Activated naive CD4-positive, alpha-beta T cell treated with anti-CD3 and anti-CD28 coated beads for 36 hours (primary cell): ENCODE results near the gene SLC9A9. TPM values are rescaled to one million over a fixed set of nuclear protein-coding genes. Genes with fewer than 3 reads are reported as not detected.

Experiments used
- CTCF ChIA-PET: fragments of 350-600 bp; sonication (Branson Sonifier 250); formaldehyde crosslinking; loops from one replicate; lab custom pipeline; 2021; ENCODE audit warnings: antibody characterized with exemption; lab: Charles Lee
- DNase-seq: peaks from one replicate; pipeline ENCODE4 v3.0.0-alpha.2; 2020
- H3K27ac Mint-ChIP-seq: one replicate; pipeline ENCODE4 v1.8.0; 2021; ENCODE audit warnings: mild to moderate bottlenecking, mixed read lengths
- H3K27me3 Mint-ChIP-seq: one replicate; pipeline ENCODE4 v1.8.0; 2021; ENCODE audit warnings: low read depth, mixed read lengths
- H3K36me3 Mint-ChIP-seq: one replicate; pipeline ENCODE4 v1.8.0; 2021; ENCODE audit warnings: low read depth, mixed read lengths
- H3K4me1 Mint-ChIP-seq: one replicate; pipeline ENCODE4 v1.8.0; 2021; ENCODE audit warnings: low read depth, mixed read lengths
- H3K4me3 Mint-ChIP-seq: one replicate; pipeline ENCODE4 v1.8.0; 2021; ENCODE audit warnings: mild to moderate bottlenecking, moderate library complexity, mixed read lengths
- H3K9me3 Mint-ChIP-seq: one replicate; pipeline ENCODE4 v1.8.0; 2021; ENCODE audit warnings: mixed read lengths
- intact Hi-C: fragments of 100-400 bp; cut with micrococcal nuclease; formaldehyde crosslinking; loops from one replicate; pipeline ENCODE4 v1.15.1; 2023
- total RNA-seq, 2 experiments: library from RNA; stranded (reverse); gene quantifications; one replicate each; pipeline ENCODE4 v1.2.3, GENCODE V29; 2021

Gene SLC9A9
- total RNA-seq, 2 experiments from 2014 or later = 0.33 to 0.49 TPM

- H3K27ac Mint-ChIP-seq = no peak overlapping the region
- intact Hi-C loops = loop anchor here (1.0 to 5.0 kb wide), 5 partner anchors 8 to 261 kb away; no protein-coding TSS in a partner anchor
- no peaks in the 10 kb centered on the region for H3K27me3 Mint-ChIP-seq
- no peaks in the 10 kb centered on the region for H3K36me3 Mint-ChIP-seq
- H3K4me3 Mint-ChIP-seq = no peak overlapping the region
- H3K4me1 Mint-ChIP-seq = peaks cover 17% of the 10 kb centered on the region
- peaks cover 3% of the 10 kb centered on the region for H3K9me3 Mint-ChIP-seq
- CTCF ChIA-PET = interaction anchor here (1.4 kb wide), 1 partner anchor 10 kb away, joined by 3 read pairs; no protein-coding TSS in a partner anchor
- DNase-seq = no peak
These were observed 571.7 kb downstream of the SLC9A9 start for GRCh38 chr3:143276592-143276991.

GRCh38 chr3:143273975-143274690 is 574.1 kb downstream of the SLC9A9 start:
- Mint-ChIP-seq H3K4me3 (no peak overlapping the region), H3K9me3 (no peaks in the 10 kb centered on the region), H3K27me3 (no peaks in the 10 kb centered on the region), H3K4me1 (peaks cover 17% of the 10 kb centered on the region), H3K27ac (no peak overlapping the region), H3K36me3 (no peaks in the 10 kb centered on the region)
- CTCF ChIA-PET = no interaction called here
- no peak for DNase-seq
- intact Hi-C loops = no loop called here

- Mint-ChIP-seq H3K4me3 (no peak overlapping the region), H3K9me3 (no peaks in the 10 kb centered on the region), H3K27me3 (no peaks in the 10 kb centered on the region), H3K36me3 (no peaks in the 10 kb centered on the region), H3K27ac (no peak overlapping the region), H3K4me1 (peaks cover 4% of the 10 kb centered on the region)
- CTCF ChIA-PET = interaction anchor here (0.5 kb wide), 1 partner anchor 363 kb away, joined by 3 read pairs; no protein-coding TSS in a partner anchor
- intact Hi-C loops = no loop called here
- no peak for DNase-seq
These were observed 577.1 kb downstream of the SLC9A9 start for GRCh38 chr3:143271136-143271535.

GRCh38 chr3:143269741-143270140 is 578.5 kb downstream of the SLC9A9 start:
- Mint-ChIP-seq H3K4me1 (no peaks in the 10 kb centered on the region), H3K4me3 (no peak overlapping the region), H3K27me3 (no peaks in the 10 kb centered on the region), H3K27ac (no peak overlapping the region), H3K9me3 (no peaks in the 10 kb centered on the region), H3K36me3 (no peaks in the 10 kb centered on the region)
- CTCF ChIA-PET = interaction anchor here (1.0 kb wide), 1 partner anchor 132 kb away, joined by 4 read pairs; no protein-coding TSS in a partner anchor
- DNase-seq = no peak
- intact Hi-C loops = no loop called here

- Mint-ChIP-seq H3K27me3 (no peaks in the 10 kb centered on the region), H3K4me1 (no peaks in the 10 kb centered on the region), H3K27ac (no peak overlapping the region), H3K9me3 (no peaks in the 10 kb centered on the region), H3K4me3 (no peak overlapping the region), H3K36me3 (no peaks in the 10 kb centered on the region)
- intact Hi-C loops = no loop called here
- CTCF ChIA-PET = interaction anchor here (0.5 kb wide), 1 partner anchor 234 kb away, joined by 3 read pairs; no protein-coding TSS in a partner anchor
- no peak for DNase-seq
These were observed 580.3 kb downstream of the SLC9A9 start for GRCh38 chr3:143267989-143268388.

GRCh38 chr3:143266927-143267326 is 581.3 kb downstream of the SLC9A9 start:
- no peaks in the 10 kb centered on the region for H3K27me3 Mint-ChIP-seq
- intact Hi-C loops = no loop called here
- H3K4me1 Mint-ChIP-seq = no peaks in the 10 kb centered on the region
- no peak overlapping the region for H3K27ac Mint-ChIP-seq
- no peak overlapping the region for H3K4me3 Mint-ChIP-seq
- CTCF ChIA-PET = interaction anchor here (0.7 kb wide), 1 partner anchor 73 kb away, joined by 3 read pairs; no protein-coding TSS in a partner anchor
- H3K9me3 Mint-ChIP-seq = no peaks in the 10 kb centered on the region
- H3K36me3 Mint-ChIP-seq = no peaks in the 10 kb centered on the region
- DNase-seq = no peak

GRCh38 chr3:143266511-143266910 is 581.8 kb downstream of the SLC9A9 start:
- Mint-ChIP-seq H3K27ac (no peak overlapping the region), H3K27me3 (no peaks in the 10 kb centered on the region)
- intact Hi-C loops = no loop called here

GRCh38 chr3:143265501-143266070 is 582.7 kb downstream of the SLC9A9 start:
- no peak overlapping the region for H3K27ac Mint-ChIP-seq
- H3K4me1 Mint-ChIP-seq = no peaks in the 10 kb centered on the region
- CTCF ChIA-PET = no interaction called here
- H3K4me3 Mint-ChIP-seq = no peak overlapping the region
- no peaks in the 10 kb centered on the region for H3K9me3 Mint-ChIP-seq
- no peaks in the 10 kb centered on the region for H3K36me3 Mint-ChIP-seq
- intact Hi-C loops = no loop called here
- DNase-seq = no peak
- H3K27me3 Mint-ChIP-seq = no peaks in the 10 kb centered on the region

More at GRCh38 chr3:143266511-143266910, 581.8 kb downstream of the SLC9A9 start:
- no peak for DNase-seq
- Mint-ChIP-seq H3K4me1 (no peaks in the 10 kb centered on the region), H3K4me3 (no peak overlapping the region), H3K9me3 (no peaks in the 10 kb centered on the region), H3K36me3 (no peaks in the 10 kb centered on the region)
- CTCF ChIA-PET = interaction anchor here (0.7 kb wide), 1 partner anchor 73 kb away, joined by 3 read pairs; no protein-coding TSS in a partner anchor

GRCh38 chr3:143263852-143264513 is 584.3 kb downstream of the SLC9A9 start:
- Mint-ChIP-seq H3K4me1 (no peaks in the 10 kb centered on the region), H3K27me3 (no peaks in the 10 kb centered on the region), H3K36me3 (no peaks in the 10 kb centered on the region), H3K27ac (no peak overlapping the region), H3K4me3 (no peak overlapping the region), H3K9me3 (no peaks in the 10 kb centered on the region)
- intact Hi-C loops = no loop called here
- no peak for DNase-seq
- CTCF ChIA-PET = no interaction called here

- CTCF ChIA-PET = no interaction called here
- no peak overlapping the region for H3K27ac Mint-ChIP-seq
- DNase-seq = no peak
- H3K4me1 Mint-ChIP-seq = no peaks in the 10 kb centered on the region
- H3K36me3 Mint-ChIP-seq = no peaks in the 10 kb centered on the region
- intact Hi-C loops = no loop called here
- H3K9me3 Mint-ChIP-seq = no peaks in the 10 kb centered on the region
- H3K27me3 Mint-ChIP-seq = no peaks in the 10 kb centered on the region
- H3K4me3 Mint-ChIP-seq = no peak overlapping the region
These were observed 586.4 kb downstream of the SLC9A9 start for GRCh38 chr3:143261848-143262247.

GRCh38 chr3:143258692-143259091 is 589.6 kb downstream of the SLC9A9 start:
- Mint-ChIP-seq H3K27me3 (no peaks in the 10 kb centered on the region), H3K36me3 (no peaks in the 10 kb centered on the region)
- intact Hi-C loops = no loop called here

GRCh38 chr3:143256416-143256815 is 591.9 kb downstream of the SLC9A9 start:
- Mint-ChIP-seq H3K27ac (no peak overlapping the region), H3K4me1 (no peaks in the 10 kb centered on the region), H3K4me3 (no peak overlapping the region), H3K36me3 (no peaks in the 10 kb centered on the region), H3K9me3 (no peaks in the 10 kb centered on the region), H3K27me3 (no peaks in the 10 kb centered on the region)
- CTCF ChIA-PET = interaction anchor here (0.6 kb wide), 1 partner anchor 462 kb away, joined by 3 read pairs; no protein-coding TSS in a partner anchor
- intact Hi-C loops = no loop called here
- no peak for DNase-seq

More at GRCh38 chr3:143258692-143259091, 589.6 kb downstream of the SLC9A9 start:
- Mint-ChIP-seq H3K27ac (no peak overlapping the region), H3K9me3 (no peaks in the 10 kb centered on the region), H3K4me3 (no peak overlapping the region), H3K4me1 (no peaks in the 10 kb centered on the region)
- no peak for DNase-seq
- CTCF ChIA-PET = no interaction called here
